NB4 (cell line): ENCODE measurements around the gene RAD1.

ENCODE experiments used
- MYC ChIP-seq: IDR thresholded peaks from 2 replicates; pipeline ENCODE4 v1.6.1; 2011; ENCODE audit warnings: low read depth, low read length
- POLR2A ChIP-seq: IDR thresholded peaks from 2 replicates; pipeline ENCODE4 v1.6.1; 2011; ENCODE audit warnings: mild to moderate bottlenecking; ENCODE audit not compliant: insufficient read length; ENCODE audit errors: extremely low read depth
- TF ChIP-seq, protein P1 (sequence below): IDR thresholded peaks from 2 replicates; pipeline ENCODE4 v1.6.1; 2011; ENCODE audit warnings: low read depth, low read length
- TF ChIP-seq, protein P2 (sequence below): IDR thresholded peaks from one replicate; pipeline ENCODE4 v1.5.1; 2012; ENCODE audit warnings: low read depth, low read length

DNA sequence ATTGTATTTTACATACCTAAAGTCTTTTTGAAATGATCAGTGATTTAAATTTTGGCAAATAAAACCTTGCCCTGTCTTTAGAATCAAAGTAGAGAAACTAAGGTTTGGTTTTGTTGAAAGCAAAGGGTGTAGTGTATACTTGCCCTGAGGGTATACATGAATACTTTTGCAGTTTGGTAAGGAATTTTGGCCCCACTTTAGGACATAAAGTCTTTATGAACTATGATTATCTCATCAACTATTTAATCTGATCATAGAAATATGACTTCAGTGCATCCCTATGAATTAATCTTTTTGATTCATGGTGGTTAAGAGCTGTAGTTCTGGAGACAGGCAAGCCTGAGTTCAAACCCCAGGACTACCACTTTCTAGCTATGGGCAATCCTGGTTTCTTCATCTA is 17.7 kb downstream of the RAD1 start:
- TF ChIP-seq, protein P1, sequence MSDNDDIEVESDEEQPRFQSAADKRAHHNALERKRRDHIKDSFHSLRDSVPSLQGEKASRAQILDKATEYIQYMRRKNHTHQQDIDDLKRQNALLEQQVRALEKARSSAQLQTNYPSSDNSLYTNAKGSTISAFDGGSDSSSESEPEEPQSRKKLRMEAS = no peak
- TF ChIP-seq, protein P2, sequence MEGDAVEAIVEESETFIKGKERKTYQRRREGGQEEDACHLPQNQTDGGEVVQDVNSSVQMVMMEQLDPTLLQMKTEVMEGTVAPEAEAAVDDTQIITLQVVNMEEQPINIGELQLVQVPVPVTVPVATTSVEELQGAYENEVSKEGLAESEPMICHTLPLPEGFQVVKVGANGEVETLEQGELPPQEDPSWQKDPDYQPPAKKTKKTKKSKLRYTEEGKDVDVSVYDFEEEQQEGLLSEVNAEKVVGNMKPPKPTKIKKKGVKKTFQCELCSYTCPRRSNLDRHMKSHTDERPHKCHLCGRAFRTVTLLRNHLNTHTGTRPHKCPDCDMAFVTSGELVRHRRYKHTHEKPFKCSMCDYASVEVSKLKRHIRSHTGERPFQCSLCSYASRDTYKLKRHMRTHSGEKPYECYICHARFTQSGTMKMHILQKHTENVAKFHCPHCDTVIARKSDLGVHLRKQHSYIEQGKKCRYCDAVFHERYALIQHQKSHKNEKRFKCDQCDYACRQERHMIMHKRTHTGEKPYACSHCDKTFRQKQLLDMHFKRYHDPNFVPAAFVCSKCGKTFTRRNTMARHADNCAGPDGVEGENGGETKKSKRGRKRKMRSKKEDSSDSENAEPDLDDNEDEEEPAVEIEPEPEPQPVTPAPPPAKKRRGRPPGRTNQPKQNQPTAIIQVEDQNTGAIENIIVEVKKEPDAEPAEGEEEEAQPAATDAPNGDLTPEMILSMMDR = no peak
- TF ChIP-seq MYC (no peak), POLR2A (no peak)
